ENCODE data around the gene SOS1.
A peak's percentile ranks its signal among the peaks of the same experiment; 100 is the strongest.
"Not testable (repeated sequence)": the region's sequence is repeated elsewhere in the genome, so short reads cannot be mapped to it uniquely, and the experiment has no call there.

SOS1 gene

DNA sequence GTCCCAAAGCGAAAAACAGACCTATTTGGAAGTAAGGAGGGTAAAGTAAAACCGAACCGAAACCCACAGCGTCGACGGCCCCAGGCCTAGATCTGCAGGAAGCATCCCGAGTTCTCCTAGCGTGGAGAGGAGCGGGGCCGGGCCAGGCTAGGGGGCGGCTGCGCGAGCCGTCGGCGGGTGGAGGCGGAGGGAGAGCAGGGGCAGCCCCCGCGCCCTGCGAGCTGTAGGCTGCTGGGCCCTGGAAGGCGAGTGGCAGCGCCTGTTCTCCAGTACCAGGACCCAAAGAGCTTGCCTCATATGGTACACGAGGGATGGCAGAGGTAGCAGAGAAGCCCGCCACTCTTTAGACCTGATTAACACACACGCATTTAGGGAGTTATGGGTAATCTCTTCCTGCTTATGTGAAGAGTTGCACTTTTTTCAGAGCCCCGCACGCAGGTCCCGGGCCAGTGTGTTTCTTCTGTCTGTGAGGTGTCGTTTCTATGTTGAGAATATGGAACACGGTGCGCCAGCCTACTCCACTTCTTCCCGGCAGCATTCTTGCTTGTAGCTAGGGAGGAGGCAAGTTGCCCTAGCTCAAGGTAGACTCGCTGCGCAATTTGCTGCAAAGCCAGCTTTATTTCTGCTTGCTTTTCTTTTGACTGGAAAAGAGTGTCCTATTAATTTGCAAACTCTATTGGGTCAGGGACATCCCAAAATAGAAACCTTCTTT lies 160.1 kb downstream of the SOS1 start:
- DNase-seq, result no peak

DNA sequence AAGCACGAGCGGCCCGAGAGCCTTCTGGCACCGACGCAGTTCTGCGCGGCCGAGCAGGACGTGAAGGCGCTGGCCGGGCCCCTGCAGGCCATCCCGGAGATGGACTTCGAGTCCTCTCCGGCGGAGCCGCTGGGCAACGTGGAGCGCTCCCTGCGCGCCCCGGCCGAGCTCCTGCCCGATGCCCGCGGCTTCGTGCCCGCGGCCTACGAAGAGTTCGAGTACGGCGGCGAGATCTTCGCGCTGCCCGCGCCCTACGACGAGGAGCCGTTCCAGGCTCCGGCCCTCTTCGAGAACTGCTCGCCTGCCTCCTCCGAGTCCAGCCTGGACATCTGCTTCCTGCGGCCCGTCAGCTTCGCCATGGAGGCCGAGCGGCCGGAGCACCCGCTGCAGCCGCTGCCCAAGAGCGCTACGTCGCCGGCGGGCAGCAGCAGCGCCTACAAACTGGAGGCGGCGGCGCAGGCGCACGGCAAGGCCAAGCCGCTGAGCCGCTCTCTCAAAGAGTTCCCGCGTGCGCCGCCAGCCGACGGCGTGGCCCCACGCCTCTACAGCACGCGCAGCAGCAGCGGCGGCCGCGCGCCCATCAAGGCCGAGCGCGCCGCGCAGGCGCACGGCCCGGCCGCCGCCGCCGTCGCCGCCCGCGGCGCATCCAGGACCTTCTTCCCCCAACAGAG lies 160.8 kb downstream of the SOS1 start:
- DNase-seq, result no peak

DNA sequence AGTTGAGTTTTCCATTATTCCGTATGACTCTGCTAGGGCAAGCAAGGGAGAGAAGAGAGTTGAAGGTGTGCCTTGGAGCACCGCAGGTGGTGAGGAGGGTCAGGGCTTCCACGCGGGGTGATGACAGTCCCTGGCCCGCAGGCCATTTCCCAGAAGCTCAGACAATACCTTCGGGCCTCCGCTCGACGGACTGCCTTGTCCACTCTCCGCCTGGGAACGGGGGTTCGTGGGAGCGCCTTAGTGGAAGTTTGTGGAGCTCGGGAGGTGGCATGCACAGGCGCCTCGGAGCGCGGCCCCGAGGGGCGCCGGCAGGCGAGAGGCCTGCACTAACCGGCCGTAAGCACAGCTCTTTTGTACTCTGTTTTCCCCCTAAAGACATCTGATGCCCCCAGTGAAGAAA lies 161.4 kb downstream of the SOS1 start:
- no peak for DNase-seq

DNA sequence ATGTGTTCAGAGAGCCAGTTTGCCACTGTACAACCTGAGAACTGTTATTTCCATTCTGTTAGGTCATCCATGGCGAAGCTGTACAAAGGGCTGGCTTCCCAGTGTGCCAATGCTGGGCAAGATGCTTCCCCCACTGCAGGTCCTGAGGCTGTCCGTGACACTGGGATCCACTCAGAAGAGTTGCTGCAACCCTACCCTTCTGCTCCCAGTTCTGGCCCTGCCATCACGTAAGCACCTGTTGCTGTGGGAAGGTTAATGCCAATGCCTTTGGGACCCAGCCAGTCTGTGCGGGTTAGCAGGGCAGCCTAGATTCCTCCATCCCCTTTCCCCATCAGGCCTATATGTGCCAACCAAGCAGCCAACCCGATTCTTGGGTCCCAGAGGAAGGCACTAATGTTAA lies 162.9 kb downstream of the SOS1 start:
- no peak for DNase-seq

DNA sequence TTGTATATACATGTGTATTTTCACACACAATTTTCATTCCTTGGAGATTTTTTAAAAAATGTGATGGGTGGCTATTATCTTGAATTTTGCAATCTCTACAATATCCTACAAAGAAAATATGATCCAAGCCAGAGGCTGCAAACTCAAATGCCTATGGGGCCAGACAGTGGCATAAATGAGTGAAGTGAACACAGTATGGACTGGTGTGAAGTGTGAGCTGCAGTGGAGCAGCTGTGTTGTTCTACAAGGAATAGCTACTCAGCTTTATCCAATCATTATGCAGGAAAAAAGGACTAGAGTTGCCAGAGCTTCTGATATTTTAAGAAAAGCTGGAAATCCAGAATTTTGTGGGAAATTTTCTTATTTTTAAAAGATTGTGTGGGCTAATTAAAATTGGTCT lies 169.1 kb downstream of the SOS1 start:
- DNase-seq, result no peak

DNA sequence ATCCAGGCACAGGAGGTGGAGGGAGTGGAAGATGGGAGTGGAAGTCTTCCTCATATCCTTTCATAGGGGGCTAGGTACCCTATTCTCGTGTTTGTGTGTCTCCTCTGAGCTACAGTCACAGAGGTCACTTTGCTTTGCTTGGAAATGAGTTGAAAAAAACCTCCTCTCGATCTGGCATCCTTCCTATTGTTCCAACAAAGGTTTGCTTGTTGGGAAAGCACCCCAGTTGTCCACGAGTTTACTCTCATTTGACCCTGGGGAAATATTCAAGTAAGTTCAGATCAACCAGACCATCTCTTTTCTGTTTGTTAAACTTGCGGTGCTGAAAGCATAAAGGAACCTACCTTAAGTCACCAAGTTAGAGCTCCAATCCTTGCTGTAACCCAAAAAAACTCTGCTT lies 171.9 kb downstream of the SOS1 start:
- DNase-seq, result no peak

DNA sequence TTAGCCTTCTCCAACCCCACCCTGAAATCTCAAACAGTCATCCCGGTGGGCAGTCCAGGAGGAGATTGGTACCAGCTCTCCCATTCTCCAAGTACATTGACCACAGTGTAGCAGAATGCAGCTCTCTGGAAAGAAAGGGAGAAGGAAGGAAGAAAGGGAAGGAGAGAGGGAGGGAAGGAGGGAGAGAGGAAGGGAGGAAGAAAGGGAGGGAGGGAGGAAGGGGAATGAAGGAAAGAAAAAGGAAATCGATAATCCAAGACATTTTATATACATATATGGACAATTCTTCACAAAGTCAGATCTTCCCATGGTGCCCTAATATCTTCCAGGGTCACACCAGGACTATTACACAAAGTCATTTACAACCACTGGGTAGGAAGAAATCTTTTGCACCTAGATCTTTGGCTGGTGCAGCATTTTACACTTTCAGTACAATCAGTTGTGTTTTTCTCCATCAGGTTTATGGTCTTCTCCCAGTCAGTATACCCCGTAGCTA lies 172.4 kb downstream of the SOS1 start:
- DNase-seq, result no peak

DNA sequence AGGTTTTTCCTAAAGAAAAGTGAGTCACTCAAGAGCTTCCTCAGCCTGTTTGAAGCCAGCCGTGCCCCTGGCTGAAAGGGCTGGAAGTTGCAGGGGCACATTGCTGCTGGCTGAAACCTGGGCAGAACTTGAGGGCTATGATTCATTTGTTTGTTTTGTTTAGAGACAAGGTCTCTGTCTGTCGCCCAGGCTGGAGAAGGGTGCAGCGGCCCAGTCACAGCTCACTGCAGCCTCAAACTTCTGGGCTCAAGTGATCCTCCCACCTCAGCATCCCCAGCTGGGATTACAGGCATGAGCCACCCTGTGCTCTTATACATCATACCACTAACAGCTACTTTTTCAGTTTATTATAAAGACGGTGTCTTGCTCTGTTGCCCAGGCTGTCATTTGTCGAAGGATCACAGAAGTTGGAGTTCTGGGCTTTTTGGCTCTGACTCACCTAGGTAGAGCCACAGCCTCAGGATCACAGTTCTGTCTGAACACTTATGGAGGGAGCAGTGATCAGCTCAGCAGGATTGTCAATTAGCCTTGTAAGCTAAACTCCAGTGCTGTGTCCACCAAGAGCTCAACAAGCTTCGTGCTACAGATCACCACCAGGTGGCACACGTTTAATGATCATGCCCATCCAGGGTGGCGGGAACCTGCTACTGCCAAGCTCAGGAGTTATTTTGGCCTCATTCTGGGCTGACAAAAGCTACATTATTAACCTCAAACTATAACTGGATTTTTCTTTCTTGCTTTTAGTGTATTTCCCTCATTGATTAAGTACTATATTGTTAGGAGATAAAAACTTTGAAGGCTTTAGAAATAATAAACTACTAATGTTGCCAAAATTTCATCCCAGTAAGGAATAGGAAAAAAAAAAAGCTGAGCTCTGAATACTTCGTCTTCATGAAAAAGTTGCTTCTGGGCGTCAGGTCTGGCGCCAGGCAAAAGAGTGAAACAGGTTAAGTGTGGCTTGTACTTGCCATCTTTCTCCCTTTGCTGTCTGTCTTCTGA lies 173.3 kb downstream of the SOS1 start:
- DNase-seq, result peak; percentile 36 to 54

DNA sequence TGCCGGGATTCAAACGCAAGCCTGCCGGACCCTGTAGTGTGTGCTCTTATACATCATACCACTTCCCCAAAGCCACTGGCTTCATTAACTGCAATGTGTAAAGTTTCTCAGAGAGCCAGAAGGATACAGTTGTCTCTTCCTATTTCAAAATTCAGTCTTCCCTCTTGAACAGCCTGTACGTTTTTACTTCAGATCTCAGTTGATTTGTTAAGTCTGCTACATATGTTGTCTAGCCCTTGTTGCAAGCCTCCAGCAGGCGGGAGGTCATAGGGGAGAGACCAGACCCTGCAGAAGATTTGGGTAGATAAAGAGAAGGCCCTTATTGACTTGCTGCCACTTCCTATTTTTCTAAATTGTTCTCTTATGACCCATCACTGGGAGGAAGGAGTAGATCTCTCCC lies 174.9 kb downstream of the SOS1 start:
- no peak for DNase-seq

DNA sequence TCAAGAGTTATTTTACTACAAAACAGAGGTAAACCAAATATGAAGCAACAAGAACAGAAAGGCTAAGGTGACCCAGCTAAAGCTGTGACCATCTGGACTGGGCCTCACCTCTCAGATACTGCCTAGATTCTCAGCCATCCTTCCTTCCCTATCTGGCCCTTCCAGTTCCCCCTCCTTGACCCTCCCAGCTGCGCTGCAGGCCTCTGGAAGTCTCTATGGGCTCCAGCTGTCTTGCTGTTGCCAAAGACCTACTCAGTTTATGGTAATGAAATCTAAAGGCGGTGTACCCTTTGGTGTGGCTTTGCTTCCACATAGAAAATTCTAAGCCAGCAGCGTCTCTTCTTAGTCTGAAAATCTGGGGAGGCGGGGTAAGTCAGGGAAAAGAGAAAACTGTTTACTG lies 175.5 kb downstream of the SOS1 start:
- no peak for DNase-seq

DNA sequence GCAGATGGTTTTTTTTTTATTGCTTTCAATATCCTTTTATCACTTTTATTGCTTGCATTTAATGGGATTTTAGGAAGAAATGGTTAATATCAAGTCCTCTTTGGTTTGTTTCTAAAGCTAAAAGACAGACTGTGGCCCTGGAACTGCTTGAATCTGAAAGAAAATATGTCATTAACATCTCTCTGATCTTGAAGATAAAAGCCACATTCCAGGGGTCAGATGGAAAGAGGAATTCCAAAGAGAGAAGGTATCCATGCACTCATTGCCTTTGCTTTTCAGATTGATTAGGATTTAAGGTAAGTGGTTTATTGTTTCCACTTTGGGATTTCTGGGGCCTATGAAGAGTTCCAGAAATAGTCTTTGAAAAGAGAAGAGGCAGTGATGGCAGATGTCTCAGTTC lies 177.1 kb downstream of the SOS1 start:
- no peak for DNase-seq

DNA sequence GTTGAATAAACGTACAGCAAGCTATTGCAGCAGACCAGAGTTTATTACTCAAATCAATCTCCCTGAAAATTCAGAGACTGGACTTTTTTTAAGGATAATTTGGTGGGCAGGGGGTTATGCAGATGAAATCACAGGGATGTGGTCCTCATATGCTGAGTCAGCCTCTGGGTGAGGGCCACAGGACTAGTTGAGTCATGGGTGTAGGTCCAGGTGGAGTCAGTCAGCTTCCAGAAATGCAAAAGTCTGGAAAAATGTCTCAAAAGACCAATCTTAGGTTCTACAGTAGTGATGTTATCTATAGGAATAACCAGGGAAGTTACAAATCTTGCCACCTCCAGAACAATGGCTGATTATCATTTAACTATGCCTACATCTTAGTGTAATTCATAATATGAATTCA lies 180.1 kb downstream of the SOS1 start:
- DNase-seq, result no peak

DNA sequence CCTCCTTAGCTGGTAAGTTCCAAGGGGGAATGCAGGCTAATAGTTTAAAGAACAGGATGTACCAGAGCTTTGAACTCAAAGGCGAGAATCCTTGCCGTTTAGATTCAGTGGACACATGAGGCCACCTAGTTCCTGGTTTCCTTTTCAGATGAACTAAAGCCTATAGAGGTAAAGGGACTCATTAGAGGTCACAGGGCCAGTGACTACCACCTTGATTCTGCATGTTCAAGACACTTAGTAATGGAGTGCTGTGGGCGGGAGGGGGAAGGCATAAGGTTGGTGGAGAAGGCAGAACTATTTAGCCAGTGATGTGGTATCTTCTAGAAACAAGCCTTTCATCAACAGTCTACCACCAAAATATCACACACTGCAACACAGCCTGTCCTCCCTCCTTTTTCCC lies 183.3 kb downstream of the SOS1 start:
- DNase-seq, result no peak

DNA sequence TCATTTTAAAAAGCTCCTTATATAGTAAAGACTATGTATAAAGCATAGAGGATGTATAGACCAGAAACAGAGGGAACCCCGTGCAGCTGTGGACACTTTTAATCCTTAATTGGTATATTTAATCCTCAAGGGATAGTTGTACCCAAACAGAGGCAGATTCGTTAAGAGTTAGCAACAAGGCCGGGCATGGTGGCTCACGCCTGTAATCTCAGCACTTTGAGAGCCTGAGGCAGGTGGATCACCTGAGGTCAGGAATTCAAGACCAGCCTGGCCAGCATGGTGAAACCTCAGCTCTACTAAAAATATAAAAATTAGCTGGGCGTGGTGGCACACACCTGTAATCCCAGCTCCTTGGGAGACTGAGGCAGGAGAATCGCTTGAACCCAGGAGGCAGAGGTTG lies 184.3 kb downstream of the SOS1 start:
- not testable (repeated sequence) for DNase-seq

DNA sequence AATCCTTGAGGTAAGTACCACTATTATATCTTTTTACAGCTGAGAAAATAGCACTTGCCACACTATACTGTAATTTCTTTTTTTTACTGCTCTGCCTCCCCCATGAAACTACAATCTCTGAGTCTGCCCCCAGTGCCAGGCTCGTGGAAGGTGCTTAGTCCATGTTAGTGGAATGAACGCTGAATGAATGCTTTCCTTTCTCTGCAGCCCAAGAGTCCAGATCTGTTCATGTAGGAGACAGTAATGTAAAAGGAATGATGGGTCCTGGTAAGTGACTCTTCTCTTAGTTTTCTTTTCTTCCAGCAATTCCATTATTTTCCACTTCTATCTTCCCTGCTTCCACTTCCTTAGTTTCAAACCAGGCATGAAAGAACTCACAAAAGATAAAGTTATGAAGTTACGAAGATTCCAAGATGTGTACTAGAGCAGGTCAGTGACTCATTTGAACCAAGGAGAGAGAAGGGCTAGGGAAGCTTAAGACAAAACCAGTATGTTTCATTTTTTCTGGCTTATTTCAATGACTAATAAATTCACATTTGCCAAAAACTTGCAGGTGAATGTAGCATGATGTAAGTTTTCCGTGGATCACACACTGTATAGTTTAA lies 185.2 kb downstream of the SOS1 start:
- no peak for DNase-seq

DNA sequence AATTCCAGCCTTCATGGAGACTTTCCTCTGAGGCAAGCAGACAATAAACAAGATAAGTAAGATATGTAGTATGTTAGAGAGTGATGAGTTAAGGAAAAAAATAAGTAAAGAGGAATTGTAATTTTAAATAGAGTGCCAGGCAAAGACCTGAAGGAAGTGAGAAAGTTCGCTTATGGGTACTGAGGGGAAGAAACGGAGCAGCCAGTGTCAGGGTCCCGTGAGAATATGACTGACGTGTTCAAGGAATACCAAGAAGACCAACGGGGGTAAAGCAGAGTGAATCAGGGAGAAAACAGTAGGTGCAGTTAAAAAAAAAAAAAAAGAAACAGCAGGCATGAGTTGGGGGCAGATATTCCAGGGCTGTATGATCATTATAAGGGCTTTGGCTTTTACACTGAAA lies 186.1 kb downstream of the SOS1 start:
- DNase-seq, result no peak

DNA sequence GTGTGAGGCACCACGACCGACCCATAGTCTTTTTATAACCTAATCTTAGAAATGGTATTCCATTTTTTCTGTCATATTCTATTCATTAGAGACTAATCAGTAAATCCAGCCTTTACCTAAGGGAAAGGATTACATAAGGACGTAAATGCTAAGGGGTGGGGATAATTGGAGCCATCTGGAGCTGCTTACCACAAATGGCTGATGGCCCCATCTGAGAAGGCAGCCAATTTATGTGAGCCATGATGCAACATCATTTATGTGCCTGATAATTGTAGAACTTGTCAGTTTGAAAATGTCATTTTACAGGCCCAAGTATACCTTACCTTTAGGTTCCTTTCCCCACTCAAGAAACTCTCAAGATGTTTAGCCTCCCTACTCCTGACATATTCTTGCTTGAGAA lies 187.2 kb downstream of the SOS1 start:
- no peak for DNase-seq

DNA sequence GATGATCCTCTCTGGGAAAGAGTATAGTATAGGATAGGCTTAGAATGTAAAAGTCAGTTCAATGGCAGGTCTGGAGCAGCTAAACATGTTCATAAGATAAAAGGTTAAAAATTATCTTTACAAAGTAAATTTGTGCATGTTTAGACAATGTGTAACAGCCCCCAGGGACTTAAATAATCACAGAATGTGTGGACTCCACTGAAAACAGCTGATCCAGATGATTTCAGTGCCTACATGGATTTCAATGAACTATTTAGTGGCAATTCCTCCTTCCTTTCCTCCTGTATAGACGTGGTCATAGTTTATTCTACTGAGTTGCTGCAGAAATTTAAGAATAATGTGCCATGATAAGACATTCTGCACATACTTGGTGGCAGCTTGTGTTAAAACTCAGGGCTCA lies 188.3 kb downstream of the SOS1 start:
- no peak for DNase-seq

All from NCI-H1930 (cell line).